Stomach smooth muscle (tissue), 2 donors: ENCODE results near the gene LHX6.

Experiments
- H3K27ac ChIP-seq: one replicate; pipeline ENCODE4 v1.7.0; 2013; ENCODE audit warnings: mild to moderate bottlenecking, low read length, inconsistent platforms
- H3K27me3 ChIP-seq, 2 donors: one replicate each; pipeline ENCODE4 v1.7.0; 2013; ENCODE audit warnings: low read length in 2 of 2; ENCODE audit not compliant: insufficient read depth in 2 of 2, control insufficient read depth in 1 of 2
- H3K36me3 ChIP-seq, 2 donors: one replicate each; pipeline ENCODE4 v1.7.0; 2013; ENCODE audit warnings: low read length in 2 of 2; ENCODE audit not compliant: control insufficient read depth in 2 of 2, insufficient read depth in 2 of 2
- H3K4me1 ChIP-seq: one replicate; pipeline ENCODE4 v1.7.0; 2013; ENCODE audit warnings: low read length; ENCODE audit not compliant: control insufficient read depth, insufficient read depth
- H3K4me3 ChIP-seq, 2 donors: one replicate each; pipeline ENCODE4 v1.7.0; 2013; ENCODE audit warnings: low read length in 2 of 2
- H3K9ac ChIP-seq, 2 donors: one replicate each; pipeline ENCODE4 v1.7.0; 2013; ENCODE audit warnings: low read length in 2 of 2, mild to moderate bottlenecking in 1 of 2
- H3K9me3 ChIP-seq, 2 donors: one replicate each; pipeline ENCODE4 v1.7.0; 2013; ENCODE audit warnings: low read length in 2 of 2; ENCODE audit not compliant: control insufficient read depth in 2 of 2
- donor health status: healthy.
- donor health status: Pancreatic carcinoma.

LHX6 gene

GRCh38 chr9:122261469-122261881 lies 32.7 kb upstream of the LHX6 start:
- no peaks in the 10 kb centered on the region for H3K9me3 ChIP-seq
- H3K27ac ChIP-seq, result peak overlapping the region; percentile 3
- H3K27me3 ChIP-seq, result no peaks in the 10 kb centered on the region
- peaks cover 10 to 22% of the 10 kb centered on the region in 2 donors for H3K36me3 ChIP-seq
- H3K4me1 ChIP-seq, result peaks cover 35% of the 10 kb centered on the region
- no peak overlapping the region for H3K4me3 ChIP-seq
- H3K9ac ChIP-seq, result no peak overlapping the region

- H3K27me3 ChIP-seq, result no peaks in the 10 kb centered on the region
- H3K36me3 ChIP-seq, result peaks cover 12 to 26% of the 10 kb centered on the region in 2 donors
- peaks cover 22% of the 10 kb centered on the region for H3K4me1 ChIP-seq
- H3K27ac ChIP-seq, result no peak overlapping the region
- H3K9me3 ChIP-seq, result no peaks in the 10 kb centered on the region
- no peak overlapping the region for H3K4me3 ChIP-seq
- H3K9ac ChIP-seq, result no peak overlapping the region
These were observed 30.2 kb upstream of the LHX6 start for GRCh38 chr9:122258886-122259415.

GRCh38 chr9:122256206-122256605 lies 27.4 kb upstream of the LHX6 start:
- H3K9me3 ChIP-seq, result no peaks in the 10 kb centered on the region
- no peak overlapping the region for H3K4me3 ChIP-seq
- H3K4me1 ChIP-seq, result peaks cover 4% of the 10 kb centered on the region
- no peaks in the 10 kb centered on the region for H3K27me3 ChIP-seq
- H3K27ac ChIP-seq, result no peak overlapping the region
- H3K36me3 ChIP-seq, result peaks cover 19 to 33% of the 10 kb centered on the region in 2 donors
- H3K9ac ChIP-seq, result no peak overlapping the region

DNA sequence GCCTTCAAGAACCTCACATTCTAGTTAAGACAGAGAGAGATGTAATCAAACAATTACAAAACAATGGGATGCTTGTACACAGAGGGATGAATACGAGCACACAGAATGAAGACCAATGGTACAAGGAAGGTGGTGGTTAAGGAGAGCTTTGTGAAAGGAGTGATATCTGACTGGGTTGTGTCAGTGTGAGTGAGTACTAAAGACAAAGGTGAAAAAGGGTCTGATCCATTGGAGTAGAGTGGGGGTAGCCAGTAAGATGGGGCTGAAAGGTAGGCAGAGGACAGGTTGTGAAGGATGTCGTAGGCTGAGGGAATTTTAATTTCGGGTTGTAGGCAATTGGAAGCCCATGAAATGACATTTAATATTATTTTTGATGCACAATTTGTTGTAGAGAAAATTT lies 26.0 kb upstream of the LHX6 start:
- Histone ChIP-seq H3K9me3 (no peaks in the 10 kb centered on the region), H3K27ac (no peak overlapping the region), H3K4me3 (no peak overlapping the region), H3K4me1 (no peaks in the 10 kb centered on the region), H3K36me3 (peaks cover 18 to 31% of the 10 kb centered on the region in 2 donors), H3K27me3 (no peaks in the 10 kb centered on the region), H3K9ac (no peak overlapping the region)

GRCh38 chr9:122252796-122253195 lies 24.0 kb upstream of the LHX6 start:
- H3K4me1 ChIP-seq, result no peaks in the 10 kb centered on the region
- H3K36me3 ChIP-seq, result peaks cover 18 to 28% of the 10 kb centered on the region in 2 donors
- no peak overlapping the region for H3K9ac ChIP-seq
- no peaks in the 10 kb centered on the region for H3K27me3 ChIP-seq
- peak overlapping the region; percentile 37 for H3K27ac ChIP-seq
- H3K9me3 ChIP-seq, result no peaks in the 10 kb centered on the region
- H3K4me3 ChIP-seq, result no peak overlapping the region

GRCh38 chr9:122251351-122251750 lies 22.6 kb upstream of the LHX6 start:
- Histone ChIP-seq H3K4me1 (no peaks in the 10 kb centered on the region), H3K9ac (no peak overlapping the region), H3K4me3 (no peak overlapping the region), H3K27ac (no peak overlapping the region), H3K27me3 (no peaks in the 10 kb centered on the region), H3K36me3 (peaks cover 27 to 34% of the 10 kb centered on the region in 2 donors), H3K9me3 (no peaks in the 10 kb centered on the region)

DNA sequence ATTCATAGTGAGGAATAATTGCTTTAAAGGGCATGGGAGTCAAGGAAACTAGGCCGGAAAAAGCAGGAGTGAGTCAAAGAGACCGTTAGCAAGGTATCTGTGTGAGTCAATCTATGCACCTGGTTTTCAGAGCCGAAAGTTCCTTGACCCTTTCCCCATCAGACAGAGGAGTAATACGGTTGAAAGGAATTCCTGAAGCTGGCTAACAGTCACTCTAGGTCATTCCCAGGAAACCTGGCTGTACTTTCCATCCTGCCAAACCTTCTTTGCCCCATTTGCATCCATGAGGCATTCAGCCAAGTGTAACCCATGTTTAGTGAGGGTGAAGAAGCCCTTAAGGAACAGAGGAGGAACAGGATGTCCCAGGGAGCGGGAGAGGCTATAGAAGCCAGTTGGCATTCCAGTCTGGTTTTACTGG lies 19.7 kb upstream of the LHX6 start:
- Histone ChIP-seq H3K4me1 (no peaks in the 10 kb centered on the region), H3K36me3 (peaks cover 38 to 50% of the 10 kb centered on the region in 2 donors), H3K9ac (no peak overlapping the region), H3K4me3 (no peak overlapping the region), H3K9me3 (no peaks in the 10 kb centered on the region), H3K27ac (no peak overlapping the region), H3K27me3 (no peaks in the 10 kb centered on the region)

GRCh38 chr9:122246666-122247065 lies 17.9 kb upstream of the LHX6 start:
- H3K9me3 ChIP-seq, result no peaks in the 10 kb centered on the region
- H3K4me1 ChIP-seq, result no peaks in the 10 kb centered on the region
- no peak overlapping the region for H3K9ac ChIP-seq
- peaks cover 41 to 58% of the 10 kb centered on the region in 2 donors for H3K36me3 ChIP-seq
- H3K27me3 ChIP-seq, result no peaks in the 10 kb centered on the region
- H3K27ac ChIP-seq, result no peak overlapping the region
- no peak overlapping the region for H3K4me3 ChIP-seq

DNA sequence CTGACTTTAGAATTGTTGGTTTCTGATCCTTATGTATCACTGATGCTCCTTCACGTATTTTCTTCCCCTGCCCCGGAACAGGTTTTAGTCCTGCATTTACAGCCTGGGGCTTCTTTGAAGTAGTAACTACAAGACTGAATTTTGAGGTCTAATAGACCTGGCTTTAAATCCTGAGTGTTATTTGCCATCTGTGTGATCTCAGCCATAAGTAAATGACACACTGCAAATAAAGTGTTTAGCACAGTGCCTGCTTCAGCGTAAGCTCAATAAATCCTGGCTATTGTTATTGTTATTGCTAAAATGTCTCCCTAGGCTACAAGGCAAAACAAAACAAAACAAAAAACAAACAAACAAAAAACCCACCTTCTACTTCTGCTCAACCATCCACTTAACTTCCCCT lies 15.6 kb upstream of the LHX6 start:
- no peaks in the 10 kb centered on the region for H3K27me3 ChIP-seq
- H3K4me3 ChIP-seq, result no peak overlapping the region
- no peak overlapping the region for H3K27ac ChIP-seq
- H3K36me3 ChIP-seq, result peaks cover 42 to 60% of the 10 kb centered on the region in 2 donors
- no peaks in the 10 kb centered on the region for H3K4me1 ChIP-seq
- H3K9me3 ChIP-seq, result no peaks in the 10 kb centered on the region
- H3K9ac ChIP-seq, result no peak overlapping the region

DNA sequence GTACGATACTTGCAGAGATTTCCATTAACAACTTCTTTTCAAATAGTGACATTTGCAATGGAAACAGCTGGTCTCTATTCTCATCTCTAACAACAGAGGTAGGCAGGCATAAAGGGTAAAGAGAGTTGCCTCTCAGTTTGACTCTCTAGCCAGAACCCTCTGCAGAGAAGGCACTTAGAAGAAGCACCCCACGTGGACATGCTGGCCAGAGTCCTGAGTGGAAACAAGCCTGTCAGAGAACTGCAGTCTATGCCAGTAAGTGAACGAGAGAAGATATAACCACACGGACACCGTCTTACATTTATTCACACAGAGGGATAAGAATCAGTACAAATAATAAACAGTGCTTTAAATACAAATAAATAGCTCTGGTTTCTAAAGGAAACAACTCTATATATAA lies 11.0 kb upstream of the LHX6 start:
- Histone ChIP-seq H3K9ac (no peak overlapping the region), H3K4me3 (no peak overlapping the region), H3K4me1 (no peaks in the 10 kb centered on the region), H3K9me3 (no peaks in the 10 kb centered on the region), H3K27me3 (no peaks in the 10 kb centered on the region), H3K27ac (no peak overlapping the region), H3K36me3 (peaks cover 25 to 37% of the 10 kb centered on the region in 2 donors)

DNA sequence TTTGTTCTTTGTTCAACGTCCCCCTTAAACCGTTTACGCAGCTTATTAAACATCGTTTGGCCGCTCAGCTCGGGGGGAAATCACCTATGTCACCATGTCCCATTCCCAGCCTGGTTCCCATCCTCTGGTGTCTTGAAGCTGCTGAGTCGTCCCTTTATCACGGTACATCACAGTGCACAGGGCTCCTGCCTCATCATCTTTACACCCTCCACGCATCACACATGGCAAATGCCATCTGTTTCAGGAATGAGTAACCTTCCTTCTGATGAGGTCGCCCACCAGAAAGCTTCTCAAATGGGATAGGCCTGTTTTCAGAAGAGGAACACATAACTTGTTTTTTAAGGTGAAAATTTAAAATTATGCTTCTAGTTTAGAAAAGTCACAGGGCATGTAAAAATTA lies 7.9 kb upstream of the LHX6 start:
- Histone ChIP-seq H3K4me3 (no peak overlapping the region), H3K9me3 (no peaks in the 10 kb centered on the region), H3K36me3 (peaks cover 10 to 13% of the 10 kb centered on the region in 2 donors), H3K27ac (no peak overlapping the region), H3K27me3 (peaks cover 0 to 4% of the 10 kb centered on the region in 2 donors), H3K9ac (no peak overlapping the region), H3K4me1 (no peaks in the 10 kb centered on the region)
